SK-MEL-5 (cell line): ENCODE data around the gene ZNF385C. TPM values are rescaled to one million over a fixed set of nuclear protein-coding genes. Genes with fewer than 3 reads are reported as not detected.

Experiments used
- DNase-seq: peaks from one replicate; pipeline ENCODE4 v3.0.0-alpha.2; 2016; ENCODE audit warnings: low read depth, low spot score
- in situ Hi-C: cut with HindIII; loops from 2 replicates; pipeline ENCODE4 v1.10.0; 2016; ENCODE audit warnings: low sequenced_read_pairs, high pct_unique_total_duplicates, low pct_unique_long_range_greater_than_20kb
- total RNA-seq: library from RNA; depleted of rRNA; stranded (reverse); fragments of >200 nt; shearing (Covaris generic); gene quantifications from 2 replicates; pipeline ENCODE4 v1.2.3, GENCODE V29; 2014

Gene ZNF385C
- total RNA-seq, 1 experiment from 2014 or later, result 0.45 TPM

DNA sequence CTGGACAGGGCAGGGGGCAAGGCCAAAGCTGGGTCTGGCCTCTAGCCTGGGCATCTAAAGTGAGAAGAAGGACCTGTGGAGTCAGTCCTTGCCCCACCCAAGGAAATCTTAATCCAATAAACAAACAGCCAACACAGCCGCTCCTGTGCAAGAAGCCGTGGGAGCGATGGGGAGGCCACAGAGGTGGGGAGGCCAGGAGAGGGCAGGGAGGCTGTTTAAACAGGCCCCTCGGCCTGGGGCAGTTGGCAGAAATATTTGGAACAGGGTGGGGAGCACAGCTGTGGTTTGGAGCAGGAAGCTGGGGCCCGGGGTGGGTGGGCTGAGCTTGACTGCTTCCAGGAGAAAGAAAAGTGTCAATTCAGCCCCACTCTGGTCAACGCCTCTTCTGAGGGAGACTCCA is 5.3 kb downstream of the ZNF385C start:
- in situ Hi-C loops, result no loop called here
- DNase-seq, result no peak

DNA sequence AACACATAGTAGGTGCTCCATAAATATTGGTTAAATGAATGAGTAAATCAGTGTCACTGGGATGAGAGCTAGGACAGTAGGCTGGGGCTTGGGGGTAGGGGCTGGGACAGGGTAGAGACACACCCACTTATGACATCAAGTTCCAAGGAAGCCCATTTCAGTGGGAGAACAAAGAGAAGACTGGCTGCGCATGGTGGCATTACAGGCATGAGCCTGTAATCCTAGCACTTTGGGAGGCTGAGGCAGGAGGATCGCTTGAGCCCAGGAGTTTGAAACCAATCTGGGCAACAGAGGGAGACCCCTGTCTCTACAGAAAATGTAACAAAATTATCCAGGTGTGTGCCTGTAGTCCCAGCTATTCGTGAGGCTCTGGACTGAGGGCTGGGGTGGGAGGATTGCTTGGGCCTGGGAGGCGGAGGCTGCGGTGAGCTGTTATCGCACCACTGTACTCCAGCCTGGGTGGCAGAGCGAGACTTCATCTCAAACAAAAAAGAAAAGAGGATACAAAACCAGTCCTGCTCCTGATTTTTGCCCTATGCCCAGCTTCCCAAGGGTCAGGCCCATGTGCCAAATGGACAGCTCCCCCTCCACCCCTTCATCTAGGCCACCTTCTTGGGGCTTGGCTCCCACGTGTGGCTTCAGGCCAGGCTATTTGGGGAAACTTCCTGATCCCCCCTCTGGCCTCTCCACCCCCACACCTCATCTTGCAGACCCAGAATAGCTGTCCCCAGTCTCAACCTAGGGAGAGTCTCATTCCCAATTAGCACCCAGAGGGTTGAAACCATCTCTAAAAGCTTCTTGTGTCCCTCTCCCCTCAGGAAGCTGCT is 7.1 kb downstream of the ZNF385C start:
- in situ Hi-C loops, result no loop called here
- DNase-seq, result no peak

DNA sequence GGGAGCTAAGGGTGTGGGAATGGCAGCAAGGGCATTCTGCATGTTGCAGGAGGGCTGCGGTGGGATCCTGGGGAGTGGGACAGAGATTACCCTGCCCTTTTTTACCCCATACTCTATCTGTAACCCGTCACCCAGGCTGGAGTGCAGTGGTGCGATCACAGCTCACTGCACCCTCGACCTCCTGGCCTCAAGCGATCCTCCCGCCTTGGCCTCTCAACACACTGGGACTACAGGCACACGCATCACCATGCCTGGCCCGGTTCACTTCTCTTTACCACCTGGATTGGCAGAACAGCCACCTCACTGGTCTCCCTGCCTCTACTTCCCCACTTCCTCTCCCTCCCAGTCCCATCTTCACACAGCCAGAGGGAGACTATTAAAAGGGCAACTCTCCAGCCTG is 9.5 kb downstream of the ZNF385C start:
- in situ Hi-C loops, result no loop called here
- no peak for DNase-seq

DNA sequence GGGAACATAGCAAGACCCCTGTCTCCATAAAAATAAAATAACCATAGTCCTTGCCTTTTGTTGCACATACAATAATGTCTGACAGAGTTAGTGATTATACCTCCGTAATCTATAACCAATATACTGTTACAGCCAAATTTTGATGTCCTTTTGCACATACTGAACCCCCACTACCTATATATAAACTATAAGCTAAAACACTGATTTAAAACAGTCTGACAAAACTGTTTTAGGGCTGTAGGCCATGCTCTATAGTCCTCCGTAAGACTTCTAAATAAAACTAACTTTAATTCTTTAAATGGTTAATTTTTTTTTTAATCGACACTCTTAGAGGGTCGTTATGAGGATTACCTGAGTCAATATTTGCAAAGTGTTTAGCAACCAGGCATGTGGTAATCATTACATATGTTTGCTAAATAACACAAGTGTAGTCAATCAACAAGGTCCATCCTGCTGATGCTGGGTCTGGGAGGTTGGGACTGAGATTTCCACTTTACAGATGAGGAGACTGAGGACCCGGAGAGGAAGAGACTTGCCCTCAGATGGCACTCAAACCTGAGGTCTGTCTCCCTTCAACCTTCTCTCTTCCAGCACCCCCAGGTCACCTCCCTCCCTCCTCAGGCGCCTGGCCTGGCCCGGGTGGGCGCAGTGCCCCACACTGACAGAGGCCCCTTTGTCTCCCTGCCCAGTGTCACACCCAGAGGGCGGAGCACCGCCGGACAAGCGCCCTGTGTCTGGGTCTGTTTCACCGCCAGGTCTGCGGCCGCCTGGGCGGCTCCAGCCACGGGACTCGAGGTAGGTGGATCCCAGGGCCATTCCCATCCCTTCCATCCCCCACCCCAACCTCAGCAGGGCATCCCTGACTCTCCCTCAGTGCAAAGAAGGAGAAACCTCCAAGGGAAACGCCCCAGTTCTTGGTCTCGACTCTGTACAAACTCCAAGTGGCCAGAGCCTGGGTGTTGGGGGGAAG is 10.3 kb downstream of the ZNF385C start:
- in situ Hi-C loops, result no loop called here
- DNase-seq, result peak; percentile 82

DNA sequence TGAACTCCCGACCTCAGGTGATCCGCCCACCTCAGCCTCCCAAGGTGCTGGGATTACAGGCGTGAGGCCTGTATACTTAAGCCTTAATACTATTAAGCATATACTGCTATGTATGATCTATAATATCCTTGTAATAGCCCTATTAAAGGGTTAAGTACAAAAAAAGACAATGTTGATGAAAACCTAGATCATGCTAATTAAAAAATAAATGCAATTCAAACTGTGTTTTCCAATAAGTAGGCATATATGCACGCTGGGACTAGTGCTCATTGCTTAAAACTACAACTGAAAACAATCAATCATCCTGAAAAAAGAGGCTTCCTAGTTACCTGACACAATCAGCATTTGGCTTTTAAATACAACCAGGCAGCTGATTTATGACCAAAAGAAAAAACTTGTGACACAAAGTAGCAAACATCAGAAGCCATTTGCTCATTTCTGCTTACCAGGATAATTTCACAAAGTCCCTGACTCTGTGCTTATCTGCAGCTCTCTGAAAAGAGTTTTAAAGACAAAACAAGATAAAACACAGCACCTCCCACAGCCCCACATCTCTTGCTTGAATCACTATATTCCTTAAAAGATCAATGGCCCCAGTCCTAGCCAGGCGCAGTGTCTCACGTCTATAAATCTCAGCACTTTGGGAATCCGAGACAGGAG is 11.1 kb downstream of the ZNF385C start:
- in situ Hi-C loops, result no loop called here
- DNase-seq, result no peak

DNA sequence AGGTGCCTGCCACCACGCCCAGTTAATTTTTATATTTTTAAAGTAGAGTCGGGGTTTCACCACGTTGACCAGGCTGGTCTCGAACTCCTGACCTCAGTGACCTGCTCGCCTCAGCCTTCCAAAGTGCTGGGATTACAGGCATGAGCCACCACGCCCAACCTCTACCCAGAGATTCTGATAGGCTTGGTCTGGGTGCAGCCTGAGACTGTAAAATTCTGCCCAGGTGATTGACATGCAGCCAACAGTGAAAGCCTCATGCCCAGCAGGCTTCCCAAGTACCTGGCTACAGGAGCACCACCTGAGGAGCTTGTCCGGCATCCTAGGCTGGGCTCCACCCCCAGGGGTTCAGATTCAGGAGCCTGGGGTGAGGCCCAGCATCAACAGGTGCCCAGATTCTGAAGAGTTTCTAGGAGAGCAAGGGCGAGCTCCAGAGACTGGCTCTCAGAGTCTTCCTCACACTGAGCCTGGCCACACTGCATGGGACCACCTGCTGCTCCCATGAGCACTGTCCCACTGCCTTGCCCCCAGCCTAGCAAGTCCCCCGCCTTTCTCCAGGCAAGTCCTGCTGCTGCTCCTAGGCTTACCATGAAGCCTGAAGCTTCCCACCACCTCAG is 16.6 kb downstream of the ZNF385C start:
- no peak for DNase-seq
- in situ Hi-C loops, result no loop called here

DNA sequence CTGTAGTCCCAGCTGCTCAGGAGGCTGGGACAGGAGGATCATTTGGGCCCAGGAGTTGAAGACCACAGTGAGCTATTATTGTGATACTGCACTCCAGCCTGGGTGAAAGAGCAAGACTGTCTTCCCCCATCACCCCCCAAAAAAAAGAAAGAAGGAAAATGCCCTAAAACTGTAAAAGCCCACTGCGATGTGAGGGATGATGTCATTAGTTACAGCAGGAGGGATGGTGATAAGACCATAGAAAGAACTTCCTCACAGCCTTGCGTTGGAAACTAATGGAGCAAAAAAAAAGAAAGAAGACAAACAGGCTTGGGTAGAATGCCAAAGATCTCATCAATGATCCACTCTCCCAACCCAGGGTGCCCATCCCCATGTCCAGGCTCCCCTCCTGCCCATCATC is 18.7 kb downstream of the ZNF385C start:
- no peak for DNase-seq
- in situ Hi-C loops, result no loop called here

DNA sequence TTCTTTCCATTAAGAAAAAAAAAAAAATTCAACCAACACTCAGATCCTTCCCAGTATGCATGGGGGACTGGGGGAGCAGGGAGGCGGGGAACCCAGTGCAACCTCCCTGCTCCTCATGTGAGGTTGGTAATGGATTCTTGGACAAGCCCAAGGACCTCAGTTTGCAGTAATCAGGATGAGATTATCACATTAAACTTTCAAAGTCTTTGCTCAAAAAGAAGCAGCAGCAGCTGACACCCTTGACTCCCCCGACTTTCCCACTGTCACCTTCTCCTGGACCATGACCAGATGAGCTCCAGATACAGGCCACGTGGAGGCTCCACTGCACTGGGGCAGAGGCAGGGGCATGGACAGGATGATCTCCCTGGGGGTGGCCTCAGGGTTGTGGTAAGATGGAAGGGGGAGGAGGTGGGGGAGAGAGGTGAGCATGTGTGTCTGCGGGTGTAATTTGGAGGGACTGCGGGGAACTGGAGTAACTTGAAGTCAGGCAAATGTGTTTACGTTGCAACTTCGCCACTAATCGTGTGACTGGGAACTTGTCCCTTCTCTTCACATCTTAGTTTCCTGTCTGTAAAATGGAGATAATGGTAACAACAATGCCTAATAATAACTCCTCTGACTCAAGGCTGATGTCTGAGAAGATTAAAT is 19.8 kb downstream of the ZNF385C start:
- no peak for DNase-seq

DNA sequence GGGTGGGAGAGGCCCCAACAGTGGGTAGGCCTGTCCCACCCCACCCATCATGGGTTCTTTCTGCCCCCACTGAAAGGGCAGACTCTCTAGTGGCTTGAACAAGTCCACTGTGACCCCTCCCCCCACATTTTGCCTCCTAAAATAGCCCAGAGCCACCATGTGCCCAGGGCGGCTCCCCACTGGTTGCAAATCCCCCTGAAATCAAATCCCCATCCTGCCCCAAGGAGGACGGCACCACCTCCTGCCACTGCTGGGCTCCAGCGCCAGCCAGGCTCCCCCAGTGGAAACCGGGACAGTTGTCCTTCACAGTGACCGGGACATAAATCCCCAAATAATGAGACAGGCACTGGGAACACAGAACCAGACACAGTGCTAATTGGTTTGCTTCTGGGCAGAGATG is 20.5 kb downstream of the ZNF385C start:
- no peak for DNase-seq
- in situ Hi-C loops, result no loop called here

More for the DNA sequence above, 19.8 kb downstream of the ZNF385C start:
- in situ Hi-C loops, result no loop called here

DNA sequence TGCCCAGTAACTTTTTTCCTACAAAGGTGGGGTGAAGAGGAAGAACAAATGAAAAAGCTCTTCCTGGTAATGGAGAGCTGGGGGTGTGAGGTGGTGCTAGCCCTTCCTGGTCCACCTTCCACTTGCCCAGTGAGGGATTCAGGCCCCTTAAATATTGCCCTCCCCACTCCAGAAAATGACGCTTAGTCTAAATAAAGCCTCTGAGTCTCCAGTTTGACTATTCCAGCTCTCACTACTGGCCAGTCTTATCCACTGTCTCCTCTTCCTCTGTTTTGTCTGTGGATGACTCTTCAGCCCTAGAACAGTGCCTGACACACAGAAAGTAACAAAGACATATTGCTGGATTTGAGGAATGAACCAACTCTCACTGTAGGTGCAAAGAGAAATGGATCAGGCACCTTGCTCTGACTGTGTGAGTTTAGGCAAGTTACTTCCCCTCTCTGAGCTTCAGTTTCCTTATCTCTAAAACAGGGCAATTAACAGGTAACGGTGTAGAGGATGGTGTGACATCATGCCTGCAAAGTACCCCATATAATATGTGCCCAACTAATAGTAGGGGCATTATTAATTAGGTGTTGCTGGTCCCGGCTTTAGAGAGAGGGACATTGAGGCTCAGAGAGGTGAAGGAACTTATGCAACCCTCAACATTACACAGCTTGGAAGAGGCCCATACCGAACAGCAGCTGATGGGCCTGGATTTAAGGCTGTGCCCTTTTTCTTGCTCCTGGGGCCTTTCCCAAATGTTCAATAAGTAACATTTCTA is 21.3 kb downstream of the ZNF385C start:
- in situ Hi-C loops, result no loop called here
- no peak for DNase-seq

DNA sequence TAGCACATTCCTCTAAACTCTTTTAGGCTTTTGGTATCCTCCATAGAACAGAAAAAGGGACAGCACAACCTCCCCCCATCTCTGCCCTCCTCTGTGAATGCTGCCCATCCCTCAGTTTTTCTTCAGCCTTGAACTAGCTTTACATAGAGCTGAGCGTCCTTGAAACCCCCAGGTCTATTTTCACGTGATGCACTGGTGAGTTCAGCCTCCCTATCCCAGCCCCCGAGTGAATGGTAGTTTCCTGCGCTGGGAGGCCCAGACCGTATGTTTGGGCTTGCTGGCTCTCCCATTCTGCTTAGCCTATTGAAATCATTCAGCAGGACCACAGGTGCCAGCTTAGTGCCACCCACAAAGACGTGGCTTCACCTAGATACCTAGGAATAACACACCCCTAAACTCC is 22.5 kb downstream of the ZNF385C start:
- in situ Hi-C loops, result no loop called here

DNA sequence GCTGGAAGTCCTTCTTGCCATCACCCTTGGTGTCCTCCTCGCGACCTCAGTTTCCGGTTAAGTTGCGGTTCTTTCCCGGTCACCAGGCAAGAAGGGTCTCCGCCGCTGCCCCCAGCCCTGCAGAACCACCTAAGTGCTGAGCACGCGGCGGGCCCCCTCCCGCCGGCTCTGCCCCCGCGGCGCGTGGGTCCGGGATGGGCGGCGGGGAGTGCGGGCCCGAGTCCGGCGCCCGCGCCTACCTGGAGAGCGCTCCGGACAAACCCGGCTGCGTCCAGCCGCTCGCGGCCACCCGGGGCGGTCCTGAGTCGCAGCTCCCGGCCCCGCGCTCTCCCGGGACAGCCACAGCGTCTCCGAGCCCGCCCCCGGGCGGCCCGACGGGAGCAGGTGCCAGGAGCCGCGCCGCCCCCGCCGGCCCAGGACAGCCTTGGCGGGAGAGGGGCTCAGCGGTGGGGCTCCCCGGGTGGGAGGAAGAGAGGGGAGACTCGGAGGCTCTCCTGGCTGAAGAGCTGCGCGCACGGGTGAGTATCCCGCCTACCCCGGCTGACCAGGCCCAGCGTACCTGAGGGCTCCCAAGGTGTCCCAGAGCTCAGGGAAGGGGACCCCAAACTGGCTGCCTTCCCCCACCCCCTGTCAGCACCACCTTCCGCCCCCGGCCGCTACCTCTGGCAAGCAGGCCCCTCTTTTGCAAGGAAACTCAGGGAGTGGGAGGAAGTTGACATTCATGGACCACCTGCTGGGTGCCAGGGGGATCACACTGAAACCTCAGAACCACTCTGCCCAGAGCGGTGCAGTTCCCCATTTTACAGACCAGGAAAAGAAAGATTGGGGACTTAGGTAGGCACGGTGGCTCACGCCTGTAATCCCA is 25.7 kb downstream of the ZNF385C start:
- in situ Hi-C loops, result no loop called here
- no peak for DNase-seq

More for the DNA sequence above, 22.5 kb downstream of the ZNF385C start:
- DNase-seq, result no peak

DNA sequence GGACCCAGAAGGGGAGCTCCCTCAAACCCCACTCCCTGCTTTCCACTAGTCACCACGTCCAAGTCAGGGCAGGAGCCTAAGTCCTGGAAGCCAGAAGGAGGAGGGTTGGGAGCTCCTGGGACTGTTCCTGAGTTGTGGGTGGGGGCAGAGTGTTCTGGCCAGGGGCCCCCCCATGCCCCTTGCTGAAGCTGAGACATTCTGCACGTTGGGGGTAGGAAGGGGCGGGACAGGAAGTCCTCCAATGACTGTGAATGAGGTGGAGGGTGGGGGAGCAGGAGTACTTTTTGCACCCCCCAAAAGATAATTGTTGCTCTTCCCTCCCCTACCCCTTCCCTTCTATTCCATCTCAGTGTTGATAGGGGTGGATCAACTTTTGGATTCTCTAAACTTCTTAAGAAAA is 26.5 kb downstream of the ZNF385C start:
- no peak for DNase-seq
- in situ Hi-C loops, result no loop called here

DNA sequence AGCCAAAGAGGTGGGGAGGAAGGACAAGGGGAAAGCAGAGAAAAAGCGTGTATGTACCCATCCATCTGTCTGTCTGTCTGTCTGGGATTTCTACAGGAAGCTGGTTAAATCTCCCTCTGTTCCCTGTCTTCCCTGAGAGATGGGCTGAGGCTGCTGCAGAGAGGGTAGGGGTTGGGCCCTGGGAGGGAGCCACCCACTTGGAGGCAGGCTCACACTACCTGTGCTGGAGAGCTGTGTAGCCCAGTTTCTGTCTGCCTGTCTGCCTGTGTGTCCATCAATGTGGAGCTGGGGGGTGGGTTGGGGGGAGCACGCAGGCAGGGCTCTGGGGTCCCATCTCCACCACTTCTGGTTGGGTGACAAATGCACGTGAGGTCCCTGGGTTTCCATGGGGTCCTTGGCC is 29.3 kb downstream of the ZNF385C start:
- no peak for DNase-seq
- in situ Hi-C loops, result no loop called here

DNA sequence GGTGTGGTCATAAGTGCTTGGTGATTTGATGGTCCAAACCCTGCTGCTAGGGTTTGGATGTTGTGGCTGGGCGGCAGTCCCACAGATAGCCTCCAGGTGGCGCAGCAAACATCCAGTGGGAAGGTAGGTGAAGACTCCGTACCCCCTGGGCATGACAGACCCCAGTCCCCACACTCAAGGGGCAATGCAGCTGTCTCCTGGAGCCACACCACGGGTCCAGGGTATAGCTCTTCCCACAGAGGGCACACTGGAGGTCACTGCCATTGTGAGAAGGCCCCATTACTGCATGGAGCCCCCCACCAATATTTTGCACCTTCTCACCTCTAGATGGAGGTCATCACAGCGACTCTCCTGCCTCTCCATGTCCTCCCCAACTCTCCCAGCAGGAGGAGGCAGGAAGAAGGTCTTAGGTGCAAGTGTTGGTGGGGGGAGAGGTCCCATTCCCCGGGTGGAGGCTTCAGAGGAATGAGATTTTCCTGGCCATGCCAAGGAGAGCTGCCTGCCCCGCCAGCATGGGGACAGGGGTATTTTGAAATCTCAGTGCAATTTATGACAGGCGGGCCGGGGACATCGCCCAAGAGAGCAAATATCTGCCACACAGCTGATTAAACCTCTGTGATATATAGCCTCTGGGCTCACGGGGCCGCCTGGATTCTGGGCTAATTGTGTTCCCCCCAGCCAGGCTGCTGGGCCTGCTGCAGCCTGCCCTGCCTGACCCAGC is 30.7 kb downstream of the ZNF385C start:
- in situ Hi-C loops, result no loop called here
- DNase-seq, result peak; percentile 74
